Measurements from ENCODE around the gene HADH. TPM values are rescaled to one million over a fixed set of nuclear protein-coding genes. Genes with fewer than 3 reads are reported as not detected.

The HADH gene
- total RNA-seq, 1 donor from 2014 or later, result 22.8 TPM

- no peaks in the 10 kb centered on the region for H3K9me3 Mint-ChIP-seq
- peaks cover 81% of the 10 kb centered on the region for H3K36me3 Mint-ChIP-seq (ENCODE audit: low read depth)
- no peak overlapping the region for H3K4me3 Mint-ChIP-seq
- no peak for ATAC-seq (ENCODE audit: low read depth)
- TF ChIP-seq CTCF (IDR thresholded peaks at IDR 0.05), result no peak
- intact Hi-C loops (cut with micrococcal nuclease), result no loop called here
- no peaks in the 10 kb centered on the region for H3K4me1 Mint-ChIP-seq
- CTCF ChIA-PET, result no interaction called here
- no peaks in the 10 kb centered on the region for H3K27me3 Mint-ChIP-seq
- DNase-seq, result no peak
- POLR2A ChIA-PET, result no interaction called here
- H3K27ac Mint-ChIP-seq, result no peak overlapping the region
These were observed 35.1 kb downstream of the HADH start for GRCh38 chr4:108024878-108025165.

GRCh38 chr4:108029016-108029720 lies 39.5 kb downstream of the HADH start:
- ChIA-PET POLR2A (no interaction called here), CTCF (interaction anchor here (1.0 to 1.3 kb wide), 2 partner anchors 10 to 11 kb away, joined by 5 read pairs; no protein-coding TSS in a partner anchor)
- no peak for TF ChIP-seq CTCF (IDR thresholded peaks at IDR 0.05)
- Mint-ChIP-seq H3K27me3 (no peaks in the 10 kb centered on the region), H3K4me1 (no peaks in the 10 kb centered on the region), H3K9me3 (no peaks in the 10 kb centered on the region), H3K36me3 (ENCODE audit: low read depth) (peaks cover 82% of the 10 kb centered on the region), H3K4me3 (no peak overlapping the region), H3K27ac (no peak overlapping the region)
- no peak for ATAC-seq (ENCODE audit: low read depth)
- no peak for DNase-seq
- intact Hi-C loops (cut with micrococcal nuclease), result no loop called here

GRCh38 chr4:108029731-108030130 lies 40.0 kb downstream of the HADH start:
- intact Hi-C loops (cut with micrococcal nuclease), result loop anchor here (1.0 to 5.0 kb wide), 2 partner anchors 143 to 543 kb away; no protein-coding TSS in a partner anchor
- Mint-ChIP-seq H3K9me3 (no peaks in the 10 kb centered on the region), H3K4me3 (no peak overlapping the region), H3K4me1 (no peaks in the 10 kb centered on the region), H3K27ac (no peak overlapping the region), H3K27me3 (no peaks in the 10 kb centered on the region), H3K36me3 (ENCODE audit: low read depth) (peaks cover 82% of the 10 kb centered on the region)
- DNase-seq (no peak), ATAC-seq (ENCODE audit: low read depth) (no peak)
- no peak for TF ChIP-seq CTCF (IDR thresholded peaks at IDR 0.05)
- ChIA-PET POLR2A (no interaction called here), CTCF (interaction anchor here (1.3 to 3.6 kb wide), 2 partner anchors 10 to 542 kb away, joined by 5 to 17 read pairs; no protein-coding TSS in a partner anchor)

- ATAC-seq (ENCODE audit: low read depth) (no peak), DNase-seq (no peak)
- no peaks in the 10 kb centered on the region for H3K27me3 Mint-ChIP-seq
- no peak for TF ChIP-seq CTCF (IDR thresholded peaks at IDR 0.05)
- intact Hi-C loops (cut with micrococcal nuclease), result loop anchor here (1.0 to 5.0 kb wide), 2 partner anchors 142 to 542 kb away; no protein-coding TSS in a partner anchor
- CTCF ChIA-PET, result interaction anchor here (1.3 to 3.6 kb wide), 2 partner anchors 11 to 542 kb away, joined by 5 to 17 read pairs; no protein-coding TSS in a partner anchor
- H3K4me1 Mint-ChIP-seq, result peaks cover 3% of the 10 kb centered on the region
- POLR2A ChIA-PET, result no interaction called here
- H3K27ac Mint-ChIP-seq, result no peak overlapping the region
- H3K4me3 Mint-ChIP-seq, result no peak overlapping the region
- H3K36me3 Mint-ChIP-seq (ENCODE audit: low read depth), result peaks cover 83% of the 10 kb centered on the region
- no peaks in the 10 kb centered on the region for H3K9me3 Mint-ChIP-seq
These were observed 40.6 kb downstream of the HADH start for GRCh38 chr4:108030332-108030731.

- H3K4me3 Mint-ChIP-seq, result no peak overlapping the region
- peaks cover 79% of the 10 kb centered on the region for H3K36me3 Mint-ChIP-seq (ENCODE audit: low read depth)
- DNase-seq, result no peak
- POLR2A ChIA-PET, result no interaction called here
- TF ChIP-seq CTCF (IDR thresholded peaks at IDR 0.05), result no peak
- peaks cover 12% of the 10 kb centered on the region for H3K4me1 Mint-ChIP-seq
- no peaks in the 10 kb centered on the region for H3K27me3 Mint-ChIP-seq
- no peak for ATAC-seq (ENCODE audit: low read depth)
- CTCF ChIA-PET, result interaction anchor here (3.6 kb wide), 1 partner anchor 540 kb away, joined by 17 read pairs; no protein-coding TSS in a partner anchor
- no peaks in the 10 kb centered on the region for H3K9me3 Mint-ChIP-seq
- H3K27ac Mint-ChIP-seq, result no peak overlapping the region
- intact Hi-C loops (cut with micrococcal nuclease), result loop anchor here (5.0 kb wide), 1 partner anchor 141 kb away; no protein-coding TSS in a partner anchor
These were observed 41.9 kb downstream of the HADH start for GRCh38 chr4:108031427-108032083.

All from activated B cell treated with CpG ODN at 0.5 μM for 24 hours (primary cell).